HG02884 (cell line): ENCODE results near the gene CACNA2D3.

ENCODE experiments used
- ATAC-seq: cut with Tn5 transposase; IDR thresholded peaks from one replicate; pipeline ENCODE4 v1.9.1; 2021; ENCODE audit warnings: mild to moderate bottlenecking, moderate library complexity; ENCODE audit not compliant: unreplicated experiment

CACNA2D3 gene

DNA sequence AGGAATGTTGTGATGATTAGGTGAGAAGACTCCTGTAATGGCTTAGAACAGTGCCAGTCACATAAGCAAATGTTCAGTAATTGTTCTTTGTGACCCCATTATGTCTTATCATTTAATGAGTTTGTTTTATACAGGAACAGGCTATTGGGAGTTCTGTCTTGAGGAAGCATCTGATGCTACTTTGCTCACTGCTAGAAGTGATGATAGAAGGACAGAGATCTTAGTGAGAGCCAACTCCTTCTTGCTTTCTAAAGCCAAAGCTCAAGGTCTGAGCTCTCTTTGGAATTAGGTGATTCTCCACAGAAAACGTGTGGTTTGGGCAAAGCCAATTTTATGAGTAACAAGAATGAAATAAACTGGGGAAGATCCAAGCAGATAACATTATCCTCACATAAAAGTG lies 590.7 kb downstream of the CACNA2D3 start:
- ATAC-seq = no peak

DNA sequence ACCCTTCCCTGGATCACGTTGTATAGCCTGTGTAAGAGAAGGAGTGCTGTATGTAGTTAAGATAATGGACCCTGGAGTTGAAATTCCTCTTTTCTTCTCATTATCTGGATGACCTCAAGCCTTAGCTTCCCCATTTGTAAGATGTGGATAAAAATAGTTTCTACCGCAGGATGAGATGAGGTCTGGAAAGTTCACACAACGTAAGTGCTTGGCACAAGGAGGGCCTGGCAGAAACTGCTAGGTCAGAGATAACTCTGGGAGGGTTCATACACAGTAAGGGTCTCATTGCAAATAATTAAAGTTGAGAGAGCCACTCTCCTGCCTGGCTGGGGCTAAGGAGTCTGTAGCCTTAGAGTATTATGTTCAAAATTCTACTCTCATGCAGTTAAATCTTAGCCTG lies 591.1 kb downstream of the CACNA2D3 start:
- no peak for ATAC-seq

DNA sequence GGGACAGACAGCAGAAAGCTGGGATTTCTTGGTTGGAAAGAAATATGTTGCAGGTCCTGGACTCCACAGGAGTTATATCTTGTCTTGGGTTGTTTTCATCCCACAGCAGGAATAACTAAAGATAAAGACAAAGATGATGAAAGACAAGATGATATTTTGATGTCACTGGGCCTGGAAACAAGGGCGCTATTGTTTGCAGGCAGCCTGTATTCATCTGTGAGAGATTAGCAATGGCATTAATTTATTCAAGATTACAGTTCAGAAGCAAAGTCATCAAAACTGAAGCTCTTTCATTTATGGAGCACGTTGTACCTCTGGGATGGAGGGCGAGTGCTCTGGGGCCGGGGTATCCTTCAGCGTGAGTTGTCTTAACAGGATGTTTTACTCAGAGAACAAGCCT lies 591.7 kb downstream of the CACNA2D3 start:
- no peak for ATAC-seq

- ATAC-seq = no peak
Measured at GRCh38 chr3:54717506-54717905, 595.2 kb downstream of the CACNA2D3 start.

DNA sequence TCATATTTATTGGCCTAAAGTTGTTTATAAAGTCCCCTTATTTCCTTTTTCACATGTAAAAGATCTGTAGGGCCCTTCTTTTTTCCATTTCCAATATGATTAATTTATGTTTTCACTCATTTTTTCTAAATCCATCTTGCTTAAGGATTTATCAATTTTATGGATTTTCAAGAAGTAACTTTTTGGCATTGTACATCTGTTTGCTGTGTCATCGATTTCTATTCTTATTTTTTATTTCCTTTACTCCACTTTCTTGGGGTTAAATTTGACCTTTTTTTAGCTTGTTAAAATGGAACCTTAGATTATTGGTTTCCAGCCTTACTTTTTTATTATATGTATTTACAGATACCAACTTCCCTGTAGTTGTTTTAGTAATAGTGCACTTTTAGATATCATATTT lies 597.6 kb downstream of the CACNA2D3 start:
- no peak for ATAC-seq

DNA sequence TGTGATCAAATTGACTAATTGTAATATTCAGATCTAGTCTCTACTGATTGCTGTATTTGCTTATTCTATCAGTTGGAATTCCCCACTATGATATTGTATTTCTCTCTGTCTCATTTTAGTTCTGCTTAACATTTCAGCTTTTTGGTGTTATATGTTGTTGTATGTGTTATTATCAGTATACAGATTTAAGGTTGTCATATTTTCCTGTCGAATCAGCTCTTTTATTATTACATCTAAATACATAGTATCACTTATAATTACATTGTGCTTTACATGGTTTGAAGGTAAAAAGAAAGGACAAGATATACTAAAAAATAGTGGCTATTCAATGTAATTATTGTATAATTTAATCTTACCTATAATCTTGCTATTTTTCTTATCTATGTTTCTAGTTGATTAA lies 598.3 kb downstream of the CACNA2D3 start:
- no peak for ATAC-seq

DNA sequence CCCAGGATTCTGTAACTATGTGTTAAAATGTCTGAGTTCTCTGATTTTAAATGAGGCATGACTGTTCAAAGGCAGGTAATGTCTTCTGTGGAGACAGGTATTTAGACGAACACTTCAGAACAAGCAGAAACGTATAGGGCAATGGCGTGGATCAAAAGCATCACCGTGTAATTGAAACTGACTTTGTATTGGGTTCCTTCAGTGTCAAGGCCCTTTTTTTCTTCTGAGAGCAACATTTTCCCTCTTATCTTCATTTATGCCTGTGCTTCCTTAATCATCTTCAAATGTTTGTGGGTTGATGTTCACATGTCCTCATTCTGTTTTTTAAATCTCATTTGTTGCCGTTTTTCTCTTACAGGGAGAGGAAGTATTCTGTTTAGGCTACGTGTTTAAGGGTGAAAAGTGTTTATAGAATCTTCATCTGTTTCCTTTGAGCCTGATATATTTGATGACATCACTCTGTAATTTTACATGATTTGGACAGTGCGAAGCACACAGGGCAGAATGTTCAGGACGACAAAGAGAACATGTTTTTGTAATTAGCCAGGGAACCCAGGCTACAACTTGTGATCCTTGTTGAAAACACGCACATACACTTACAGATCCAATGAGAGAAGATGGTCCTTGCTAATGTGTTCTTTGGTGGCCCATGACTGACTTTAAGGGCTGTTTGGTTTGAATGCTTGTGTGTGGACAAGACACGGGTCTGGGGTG lies 609.5 kb downstream of the CACNA2D3 start:
- no peak for ATAC-seq

- no peak for ATAC-seq
Measured at GRCh38 chr3:54733106-54734006, 611.0 kb downstream of the CACNA2D3 start.

DNA sequence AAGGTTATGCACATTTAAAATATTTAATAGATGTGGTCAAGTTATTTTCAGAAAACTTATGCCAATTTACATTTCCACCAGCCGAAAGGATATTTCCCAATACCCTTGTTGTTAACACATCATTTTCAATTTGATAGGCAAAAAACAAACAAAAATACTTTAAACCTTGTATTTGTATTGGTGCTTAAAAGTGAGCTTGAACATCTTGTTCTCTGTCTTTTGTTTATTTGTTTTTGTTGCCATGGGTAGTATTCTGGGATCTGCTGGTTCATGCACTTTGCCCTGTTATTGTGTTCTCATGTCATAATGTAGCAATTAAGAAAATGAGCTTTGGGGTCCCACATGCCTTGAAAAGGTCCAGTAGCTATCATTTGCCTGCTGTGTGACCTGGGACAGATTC lies 614.1 kb downstream of the CACNA2D3 start:
- ATAC-seq = no peak

- no peak for ATAC-seq
Measured at GRCh38 chr3:54743755-54744154, 621.4 kb downstream of the CACNA2D3 start.

- ATAC-seq = no peak
Measured at GRCh38 chr3:54744291-54744690, 621.9 kb downstream of the CACNA2D3 start.

DNA sequence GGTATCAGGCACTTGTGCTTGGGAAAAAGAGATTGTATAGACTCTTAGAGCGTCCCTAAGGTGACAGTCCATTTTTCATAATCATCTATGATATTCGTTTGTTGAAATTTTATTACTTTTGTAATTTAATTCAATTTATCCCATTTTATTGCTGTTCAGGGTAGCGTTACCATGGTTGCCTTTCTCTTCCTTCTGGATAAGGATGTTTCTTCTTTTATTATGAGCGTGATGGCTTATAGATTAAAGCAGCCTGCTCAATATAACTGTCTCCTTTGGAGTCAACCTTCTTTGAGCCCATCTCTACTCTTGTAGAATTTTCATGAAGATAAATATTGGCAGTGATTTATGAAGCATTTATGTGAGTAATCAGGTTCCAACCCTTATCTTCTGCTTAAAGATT lies 623.5 kb downstream of the CACNA2D3 start:
- ATAC-seq = no peak

DNA sequence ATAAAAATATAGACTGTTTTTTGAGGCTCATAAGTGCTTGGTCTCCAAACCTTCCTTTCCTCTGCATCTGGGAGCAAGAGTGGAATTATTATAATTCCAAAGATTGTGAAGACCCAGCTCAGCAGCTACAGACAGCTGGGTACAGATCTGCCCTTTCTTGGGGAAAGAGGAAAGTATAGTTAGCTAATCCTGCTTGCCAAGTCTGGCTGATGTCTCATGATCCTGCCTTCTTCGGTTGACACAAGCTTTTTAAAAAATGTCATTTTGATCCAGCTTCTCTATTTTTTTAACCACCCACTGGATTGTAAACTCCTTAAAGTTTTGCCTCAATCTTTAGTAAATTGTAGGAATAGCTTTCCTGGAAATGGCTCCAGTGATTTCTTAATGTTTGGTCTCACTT lies 624.4 kb downstream of the CACNA2D3 start:
- ATAC-seq = no peak

- ATAC-seq = no peak
Measured at GRCh38 chr3:54755756-54756155, 633.4 kb downstream of the CACNA2D3 start.

DNA sequence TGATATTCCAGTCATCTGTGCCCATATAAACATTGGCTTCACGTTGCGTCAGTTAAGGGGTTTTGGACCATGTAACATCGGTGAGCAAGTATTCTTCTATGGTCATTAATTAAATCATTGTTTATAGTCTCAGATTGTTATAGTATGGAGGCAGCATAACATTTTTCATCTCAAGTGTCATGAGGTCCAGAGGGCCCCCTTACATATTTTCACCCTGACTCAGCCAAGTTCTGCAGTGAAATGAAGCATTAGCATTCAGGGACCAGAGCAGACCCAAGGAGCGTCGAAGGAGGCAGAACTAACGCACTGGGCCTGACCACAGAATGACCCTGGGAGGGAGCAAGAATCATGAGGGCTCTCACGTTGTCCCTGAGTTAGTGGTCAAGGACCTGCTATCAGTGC lies 634.0 kb downstream of the CACNA2D3 start:
- ATAC-seq = no peak

DNA sequence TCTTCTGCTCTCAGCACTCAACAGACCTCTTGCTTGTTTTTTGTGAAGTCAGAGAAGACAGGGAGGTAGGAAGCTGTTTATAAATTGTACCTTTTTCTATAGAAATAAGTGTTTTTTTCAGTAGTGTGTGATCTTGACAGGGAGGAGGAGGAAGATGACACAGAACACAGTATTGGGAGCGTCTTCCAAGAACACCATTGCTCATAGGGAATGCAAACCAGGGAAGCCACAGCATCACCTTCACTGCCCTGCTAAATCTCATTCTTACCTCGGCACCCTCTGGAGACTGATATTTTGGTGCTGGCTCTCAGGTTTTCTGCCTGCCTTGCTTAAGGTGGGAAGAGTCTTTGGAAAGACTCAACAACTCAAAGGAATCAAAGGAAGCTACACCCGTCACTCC lies 636.1 kb downstream of the CACNA2D3 start:
- ATAC-seq = no peak

GRCh38 chr3:54759166-54759565 lies 636.8 kb downstream of the CACNA2D3 start:
- ATAC-seq = no peak

DNA sequence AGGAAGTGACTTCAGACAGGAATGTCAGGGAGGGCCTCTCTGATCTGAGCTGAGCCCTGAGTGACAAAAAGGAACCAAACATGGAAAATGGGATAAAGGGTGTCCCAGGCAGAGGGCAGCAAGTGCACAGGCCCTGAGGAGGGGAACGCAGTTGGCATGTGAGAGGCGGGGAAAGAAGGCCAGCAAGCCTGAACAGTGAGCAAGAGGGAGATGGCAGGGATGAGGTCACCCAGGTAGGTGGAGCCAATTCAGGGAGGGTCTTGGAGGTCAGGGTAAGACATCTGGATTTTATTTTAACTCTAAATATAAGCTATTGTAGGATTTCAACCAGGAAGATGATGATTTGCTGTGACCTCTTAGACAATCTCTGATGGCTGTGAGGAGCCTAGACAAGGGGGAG lies 637.8 kb downstream of the CACNA2D3 start:
- no peak for ATAC-seq

- no peak for ATAC-seq
Measured at GRCh38 chr3:54761637-54762036, 639.3 kb downstream of the CACNA2D3 start.

GRCh38 chr3:54764911-54765310 lies 642.6 kb downstream of the CACNA2D3 start:
- no peak for ATAC-seq

DNA sequence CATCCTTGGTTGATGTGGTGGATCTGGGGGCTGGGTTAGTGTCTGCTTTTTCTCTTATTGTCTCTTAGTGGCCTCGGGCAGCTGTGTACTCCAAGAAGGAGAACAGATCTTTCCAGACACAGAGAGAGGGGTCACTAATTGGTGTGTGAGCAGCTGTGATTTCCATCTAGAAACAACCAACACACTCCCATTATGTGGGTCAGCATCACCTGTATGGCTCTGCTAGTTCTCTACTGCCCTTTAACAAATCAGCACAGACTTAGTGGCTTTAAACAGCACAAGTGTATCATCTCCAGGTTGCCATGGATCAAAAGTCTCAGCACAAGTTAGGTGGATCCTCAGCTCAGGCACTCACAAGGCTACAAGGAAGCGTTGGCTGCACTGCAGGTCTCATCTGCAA lies 648.7 kb downstream of the CACNA2D3 start:
- ATAC-seq = no peak

DNA sequence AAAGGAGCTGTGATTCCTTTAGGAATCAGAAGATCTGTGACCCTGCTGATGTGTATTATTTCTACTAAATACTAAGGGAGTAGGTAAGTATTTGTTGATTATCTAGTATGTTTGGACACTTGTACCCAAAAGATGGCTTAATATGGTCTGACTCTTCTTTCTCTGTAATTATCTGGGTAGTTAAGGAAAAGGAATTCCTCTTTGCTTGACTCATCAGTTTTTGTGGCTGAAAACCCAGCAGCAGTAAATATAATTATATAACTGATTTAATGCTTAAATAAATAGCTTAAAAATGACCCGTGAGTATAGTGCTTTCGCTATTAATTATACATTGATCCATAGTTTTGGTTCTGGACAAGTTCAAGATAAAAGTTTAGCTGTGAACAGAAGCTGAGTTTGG lies 649.7 kb downstream of the CACNA2D3 start:
- no peak for ATAC-seq
